Panc1 (cell line): ENCODE measurements around the gene VTI1B. TPM values are rescaled to one million over a fixed set of nuclear protein-coding genes. Genes with fewer than 3 reads are reported as not detected.

Experiments
- ATAC-seq: fragments of 200-7000 bp; cut with Tn5 transposase; 2 replicates; pipeline ENCODE4 v1.9.1; 2020; ENCODE audit warnings: mild to moderate bottlenecking, moderate library complexity
- Bru-seq: library from RNA; stranded (reverse); fragments of 400-500 nt; gene quantifications from one replicate; lab custom pipeline; 2021; lab: Mats Ljungman, UMichigan
- BruChase-seq, 2 experiments: library from RNA; stranded (reverse); fragments of 400-500 nt; gene quantifications; one replicate each; lab custom pipeline; 2021; lab: Mats Ljungman, UMichigan
- BruUV-seq: library from RNA; stranded (reverse); fragments of 400-500 nt; replicated peaks from 2 replicates; lab custom pipeline; 2021; lab: Mats Ljungman, UMichigan
- CTCF ChIA-PET: fragments of 300-600 bp; sonication (Branson Sonifier 250); formaldehyde crosslinking; loops from one replicate; lab custom pipeline; 2022; ENCODE audit warnings: antibody characterized with exemption; lab: Charles Lee
- POLR2A ChIA-PET: fragments of 300-600 bp; sonication (Branson Sonifier 250); formaldehyde crosslinking; loops from one replicate; lab custom pipeline; 2022; ENCODE audit warnings: antibody characterized with exemption; lab: Charles Lee
- DNase-seq: peaks from one replicate; pipeline ENCODE4 v3.0.0-alpha.2; 2010; ENCODE audit warnings: low read depth, low spot score
- H3K27ac ChIP-seq: 2 replicates; pipeline ENCODE4 v1.5.1; 2011; ENCODE audit warnings: mild to moderate bottlenecking, low read length, inconsistent platforms
- H3K27me3 ChIP-seq: fragments of 200-500 bp; sonication (Bioruptor generic); 2 replicates; pipeline ENCODE4 v1.6.0; 2014; ENCODE audit warnings: low read length, inconsistent platforms; ENCODE audit not compliant: control insufficient read depth, insufficient read depth
- H3K36me3 ChIP-seq: fragments of 200-500 bp; sonication (Bioruptor generic); 2 replicates; pipeline ENCODE4 v1.5.1; 2014; ENCODE audit warnings: inconsistent platforms, mild to moderate bottlenecking, low read length, moderate library complexity; ENCODE audit not compliant: control insufficient read depth, insufficient read depth
- H3K4me1 ChIP-seq: 2 replicates; pipeline ENCODE4 v1.5.1; 2011; ENCODE audit warnings: inconsistent platforms, mild to moderate bottlenecking, low read length, moderate library complexity; ENCODE audit not compliant: control insufficient read depth, insufficient read depth
- H3K4me3 ChIP-seq, 2 experiments: 2 replicates each; pipeline ENCODE4 v1.5.1; 2011 to 2012; ENCODE audit warnings: low read depth in 2 of 2, low read length in 2 of 2, mild to moderate bottlenecking in 2 of 2, inconsistent platforms in 1 of 2, moderate library complexity in 1 of 2
- H3K9me3 ChIP-seq: fragments of 200-500 bp; sonication (Bioruptor generic); 2 replicates; pipeline ENCODE4 v1.5.1; 2014; ENCODE audit warnings: low read depth, mild to moderate bottlenecking, inconsistent platforms, low read length, moderate library complexity; ENCODE audit not compliant: control insufficient read depth, insufficient read depth
- POLR2AphosphoS5 ChIP-seq: IDR thresholded peaks from 2 replicates; pipeline ENCODE4 v1.6.1; 2012; ENCODE audit warnings: mild to moderate bottlenecking, low read depth, low read length, moderate library complexity
- SIN3A ChIP-seq: IDR thresholded peaks from 2 replicates; pipeline ENCODE4 v1.6.1; 2012; ENCODE audit warnings: low read depth, mild to moderate bottlenecking, low read length, moderate library complexity, borderline replicate concordance; ENCODE audit not compliant: insufficient read depth
- TCF7L2 ChIP-seq: IDR thresholded peaks from 2 replicates; pipeline ENCODE4 v1.6.1; 2011; ENCODE audit warnings: mild to moderate bottlenecking, low read depth, low read length, inconsistent platforms
- in situ Hi-C: cut with HindIII; loops from 2 replicates; pipeline ENCODE4 v1.10.0; 2016; ENCODE audit warnings: low sequenced_read_pairs, low pct_unique_long_range_greater_than_20kb
- intact Hi-C: fragments of 100-400 bp; cut with micrococcal nuclease; formaldehyde crosslinking; loops from one replicate; pipeline ENCODE4 v1.10.0; 2022; ENCODE audit not compliant: unreplicated experiment
- long read RNA-seq: library from polyadenylated mRNA; unstranded; transcript quantifications from one replicate; pipeline ENCODE4 v2.0.0, GENCODE V29; 2021; ENCODE audit not compliant: unreplicated experiment
- polyA plus RNA-seq: library from polyadenylated mRNA; unstranded; fragments of >200 nt; gene quantifications from one replicate; pipeline ENCODE4 v1.2.1, GENCODE V29; 2012; ENCODE audit warnings: missing spikeins; ENCODE audit not compliant: insufficient read length
- total RNA-seq: library from RNA; stranded (reverse); gene quantifications from one replicate; pipeline ENCODE4 v1.2.1, GENCODE V29; 2021; ENCODE audit not compliant: unreplicated experiment
- TF ChIP-seq, protein P1 (sequence below), 2 experiments: IDR thresholded peaks; 2 replicates each; pipeline ENCODE4 v1.6.1; 2011 to 2012; ENCODE audit warnings: low read depth in 2 of 2, control low read depth in 1 of 2, low read length in 1 of 2, mild to moderate bottlenecking in 1 of 2, moderate library complexity in 1 of 2; ENCODE audit not compliant: insufficient read depth in 1 of 2
- TF ChIP-seq, protein P2 (sequence below): fragments of 450-650 bp; IDR thresholded peaks from 2 replicates; pipeline ENCODE4 v1.5.1; 2017; ENCODE audit warnings: mild to moderate bottlenecking

The VTI1B gene, protein sequence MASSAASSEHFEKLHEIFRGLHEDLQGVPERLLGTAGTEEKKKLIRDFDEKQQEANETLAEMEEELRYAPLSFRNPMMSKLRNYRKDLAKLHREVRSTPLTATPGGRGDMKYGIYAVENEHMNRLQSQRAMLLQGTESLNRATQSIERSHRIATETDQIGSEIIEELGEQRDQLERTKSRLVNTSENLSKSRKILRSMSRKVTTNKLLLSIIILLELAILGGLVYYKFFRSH
- total RNA-seq (84.9 TPM), Bru-seq, nascent RNA (percentile 75 among the genes with signal in this experiment), BruChase-seq, experiment 1, labeled RNA remaining after a 2-hour chase (percentile 81 among the genes with signal in this experiment), BruChase-seq, experiment 2, labeled RNA remaining after a 6-hour chase (percentile 92 among the genes with signal in this experiment)
- polyA plus RNA-seq: 77.0 TPM
- long read RNA-seq, full-length matches to known transcripts: 60 of 77 reads
- long read RNA-seq, partial matches to known transcripts: 3 of 77 reads
- long read RNA-seq, other reads (novel, unspliced or antisense): 14 of 77 reads

DNA sequence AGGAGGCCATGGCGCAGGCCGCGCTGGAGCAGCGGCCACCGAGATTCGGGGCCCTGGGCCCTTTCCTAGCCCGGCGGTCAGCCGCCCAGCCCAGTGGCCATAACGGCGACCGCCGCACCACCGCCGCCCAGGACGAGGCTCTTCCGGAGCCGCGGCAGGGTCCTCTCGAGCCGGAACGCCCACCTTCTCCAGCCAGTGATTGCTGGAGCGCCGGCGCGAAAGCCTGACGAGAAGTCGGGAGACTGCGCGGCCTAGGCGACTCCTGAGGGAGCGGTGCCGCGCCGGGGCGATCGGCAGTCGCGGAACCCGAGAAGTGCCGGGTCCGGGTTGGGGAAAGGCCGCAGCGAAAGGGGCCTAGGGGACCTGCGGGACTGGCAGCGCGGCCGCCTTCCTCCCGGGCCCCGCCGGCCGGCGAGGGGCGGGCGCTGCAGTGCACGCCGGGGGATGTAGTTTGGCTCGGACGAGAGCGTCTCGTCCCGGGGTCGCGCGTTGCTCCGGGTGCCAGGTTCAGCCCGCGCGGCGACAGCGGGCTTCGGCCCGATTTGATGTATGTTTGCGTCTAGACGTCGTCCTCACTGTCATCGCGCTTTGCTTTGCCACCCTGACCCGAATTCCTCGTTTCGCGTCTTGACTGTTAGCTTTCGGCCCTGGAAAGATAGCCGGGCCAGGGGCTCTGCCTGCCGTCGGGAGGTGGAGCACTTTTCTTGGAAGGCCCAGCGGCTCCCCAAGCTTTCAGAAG lies at the start of gene VTI1B:
VTI1B (minus strand) TSS at position 153 of the 739 bp plus-strand sequence; CDS start at position 10, 143 bp downstream.
- no peaks in the 10 kb centered on the region; the same call in 1 of the 2 replicates for H3K36me3 ChIP-seq
- DNase-seq: no peak
- POLR2A ChIA-PET: no interaction called here
- H3K27ac ChIP-seq: peak within 1 kb of the TSS; percentile 79
- H3K9me3 ChIP-seq: no peaks in the 10 kb centered on the region
- peak within 1 kb of the TSS; percentile 79 to 84 for H3K4me3 ChIP-seq
- no peaks in the 10 kb centered on the region for H3K27me3 ChIP-seq
- peaks cover 7% of the 10 kb centered on the region for H3K4me1 ChIP-seq
- CTCF ChIA-PET: no interaction called here
- in situ Hi-C loops: no loop called here
- intact Hi-C loops: no loop called here
- ATAC-seq: peak; percentile 97
- TF ChIP-seq, protein P1, sequence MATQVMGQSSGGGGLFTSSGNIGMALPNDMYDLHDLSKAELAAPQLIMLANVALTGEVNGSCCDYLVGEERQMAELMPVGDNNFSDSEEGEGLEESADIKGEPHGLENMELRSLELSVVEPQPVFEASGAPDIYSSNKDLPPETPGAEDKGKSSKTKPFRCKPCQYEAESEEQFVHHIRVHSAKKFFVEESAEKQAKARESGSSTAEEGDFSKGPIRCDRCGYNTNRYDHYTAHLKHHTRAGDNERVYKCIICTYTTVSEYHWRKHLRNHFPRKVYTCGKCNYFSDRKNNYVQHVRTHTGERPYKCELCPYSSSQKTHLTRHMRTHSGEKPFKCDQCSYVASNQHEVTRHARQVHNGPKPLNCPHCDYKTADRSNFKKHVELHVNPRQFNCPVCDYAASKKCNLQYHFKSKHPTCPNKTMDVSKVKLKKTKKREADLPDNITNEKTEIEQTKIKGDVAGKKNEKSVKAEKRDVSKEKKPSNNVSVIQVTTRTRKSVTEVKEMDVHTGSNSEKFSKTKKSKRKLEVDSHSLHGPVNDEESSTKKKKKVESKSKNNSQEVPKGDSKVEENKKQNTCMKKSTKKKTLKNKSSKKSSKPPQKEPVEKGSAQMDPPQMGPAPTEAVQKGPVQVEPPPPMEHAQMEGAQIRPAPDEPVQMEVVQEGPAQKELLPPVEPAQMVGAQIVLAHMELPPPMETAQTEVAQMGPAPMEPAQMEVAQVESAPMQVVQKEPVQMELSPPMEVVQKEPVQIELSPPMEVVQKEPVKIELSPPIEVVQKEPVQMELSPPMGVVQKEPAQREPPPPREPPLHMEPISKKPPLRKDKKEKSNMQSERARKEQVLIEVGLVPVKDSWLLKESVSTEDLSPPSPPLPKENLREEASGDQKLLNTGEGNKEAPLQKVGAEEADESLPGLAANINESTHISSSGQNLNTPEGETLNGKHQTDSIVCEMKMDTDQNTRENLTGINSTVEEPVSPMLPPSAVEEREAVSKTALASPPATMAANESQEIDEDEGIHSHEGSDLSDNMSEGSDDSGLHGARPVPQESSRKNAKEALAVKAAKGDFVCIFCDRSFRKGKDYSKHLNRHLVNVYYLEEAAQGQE (IDR thresholded peaks at IDR 0.05; ENCODE audit: insufficient read depth in 1 of 2, low read depth in 2 of 2, low read length in 1 of 2): no peak
- TF ChIP-seq TCF7L2 (no peak), POLR2AphosphoS5 (peak; percentile 66; the same call in 1 of the 2 replicates), SIN3A (peak; percentile 65; the same call in 1 of the 2 replicates)
- TF ChIP-seq, protein P2, sequence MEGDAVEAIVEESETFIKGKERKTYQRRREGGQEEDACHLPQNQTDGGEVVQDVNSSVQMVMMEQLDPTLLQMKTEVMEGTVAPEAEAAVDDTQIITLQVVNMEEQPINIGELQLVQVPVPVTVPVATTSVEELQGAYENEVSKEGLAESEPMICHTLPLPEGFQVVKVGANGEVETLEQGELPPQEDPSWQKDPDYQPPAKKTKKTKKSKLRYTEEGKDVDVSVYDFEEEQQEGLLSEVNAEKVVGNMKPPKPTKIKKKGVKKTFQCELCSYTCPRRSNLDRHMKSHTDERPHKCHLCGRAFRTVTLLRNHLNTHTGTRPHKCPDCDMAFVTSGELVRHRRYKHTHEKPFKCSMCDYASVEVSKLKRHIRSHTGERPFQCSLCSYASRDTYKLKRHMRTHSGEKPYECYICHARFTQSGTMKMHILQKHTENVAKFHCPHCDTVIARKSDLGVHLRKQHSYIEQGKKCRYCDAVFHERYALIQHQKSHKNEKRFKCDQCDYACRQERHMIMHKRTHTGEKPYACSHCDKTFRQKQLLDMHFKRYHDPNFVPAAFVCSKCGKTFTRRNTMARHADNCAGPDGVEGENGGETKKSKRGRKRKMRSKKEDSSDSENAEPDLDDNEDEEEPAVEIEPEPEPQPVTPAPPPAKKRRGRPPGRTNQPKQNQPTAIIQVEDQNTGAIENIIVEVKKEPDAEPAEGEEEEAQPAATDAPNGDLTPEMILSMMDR: 0 out of 2 replicates have a peak, but pooled peaks have one; percentile 12
- no TSS peak for BruUV-seq

DNA sequence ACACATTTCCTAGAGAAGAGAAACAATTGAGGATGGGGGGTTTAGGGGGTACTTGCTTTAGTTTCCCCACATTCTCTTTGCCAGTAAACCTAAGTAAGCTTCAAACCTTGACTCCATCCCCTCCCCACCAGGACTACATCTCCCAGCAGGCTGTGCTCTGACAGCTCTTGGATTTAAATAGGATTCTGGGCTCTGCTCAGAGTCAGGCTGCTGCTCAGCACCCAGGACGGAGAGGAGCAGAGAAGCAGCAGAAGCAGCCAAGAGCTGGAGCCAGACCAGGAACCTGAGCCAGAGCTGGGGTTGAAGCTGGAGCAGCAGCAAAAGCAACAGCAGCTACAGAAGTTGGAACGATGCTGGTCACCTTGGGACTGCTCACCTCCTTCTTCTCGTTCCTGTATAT lies 47.9 kb upstream of the VTI1B start:
- Histone ChIP-seq H3K36me3 (no peaks in the 10 kb centered on the region), H3K27me3 (no peaks in the 10 kb centered on the region; the same call in none of the 2 replicates), H3K4me1 (no peaks in the 10 kb centered on the region), H3K9me3 (no peaks in the 10 kb centered on the region), H3K27ac (no peak overlapping the region), H3K4me3 (peak overlapping the region in 1 of 2 experiments; percentile 16; a peak in 1 of 4 replicates)
- POLR2A ChIA-PET: no interaction called here
- ATAC-seq (no peak), DNase-seq (no peak)
- intact Hi-C loops (no loop called here), in situ Hi-C loops (no loop called here)
- CTCF ChIA-PET: interaction anchor here (1.3 kb wide), 1 partner anchor 18 kb away, joined by 3 read pairs; no protein-coding TSS in a partner anchor
- BruUV-seq: no TSS peak
- TF ChIP-seq SIN3A (no peak), POLR2AphosphoS5 (no peak), TCF7L2 (no peak)
- TF ChIP-seq, protein P2: no peak
- TF ChIP-seq, protein P1 (IDR thresholded peaks at IDR 0.05; ENCODE audit: insufficient read depth in 1 of 2, low read depth in 2 of 2, low read length in 1 of 2): no peak
